Body of pancreas (tissue), 4 donors: Measurements from ENCODE around the gene SLC22A4. TPM values are rescaled to one million over a fixed set of nuclear protein-coding genes. Genes with fewer than 3 reads are reported as not detected.
A peak's percentile ranks its signal among the peaks of the same experiment; 100 is the strongest.

ENCODE experiments used
- ATAC-seq: fragments of 150-250 bp; one replicate; pipeline ENCODE4 v1.9.1; 2016
- DNase-seq, 4 donors: peaks; one replicate each; pipeline ENCODE4 v3.0.0-alpha.2; 2019
- H3K27ac ChIP-seq, 4 donors: fragments of 200-600 bp; sonication (generic); 1 replicate in 3 of 4; 2 replicates in 1 of 4; pipeline versions ENCODE4 v1.5.1 to v1.6.1; 2016 to 2019; ENCODE audit warnings: mild to moderate bottlenecking in 1 of 4, mixed read lengths in 1 of 4, moderate library complexity in 1 of 4
- H3K27me3 ChIP-seq, 2 donors: fragments of 200-600 bp; sonication (generic); one replicate each; pipeline ENCODE4 v1.6.0; 2016; ENCODE audit warnings: mild to moderate bottlenecking in 1 of 2
- H3K36me3 ChIP-seq, 2 donors: fragments of 200-600 bp; sonication (generic); replicated peaks in 1 of 2; 2 replicates each; pipeline ENCODE4 v1.5.1; 2016; ENCODE audit warnings: low read depth in 2 of 2; ENCODE audit not compliant: insufficient read depth in 1 of 2
- H3K4me1 ChIP-seq: fragments of 200-600 bp; sonication (generic); one replicate; pipeline ENCODE4 v1.6.0; 2016
- H3K4me3 ChIP-seq, 2 donors: fragments of 200-600 bp; sonication (generic); 1 replicate in 1 of 2; 2 replicates in 1 of 2; pipeline ENCODE4 v1.5.1; 2016 to 2019
- H3K9me3 ChIP-seq, 3 donors: fragments of 200-600 bp; sonication (generic); 1 replicate in 2 of 3; 2 replicates in 1 of 3; pipeline ENCODE4 v1.5.1; 2016
- POLR2A ChIP-seq, 3 donors: fragments of 450-650 bp; IDR thresholded peaks; one replicate each; pipeline ENCODE4 v1.6.1; 2016; ENCODE audit warnings: antibody characterized with exemption in 3 of 3, mild to moderate bottlenecking in 2 of 3
- WGBS, 2 donors: methylation state at CpG; one replicate each; pipeline ENCODE4 v1.1.5; 2017; 5-methylcytosine and 5-hydroxymethylcytosine counted together
- intact Hi-C: fragments of 100-400 bp; cut with DNase I; formaldehyde crosslinking; loops from one replicate; pipeline ENCODE4 v1.15.1; 2023
- total RNA-seq, 2 donors: library from RNA; depleted of rRNA; stranded (reverse); fragments of >200 nt; gene quantifications; one replicate each; pipeline ENCODE4 v1.1.0, GENCODE V29; 2016
- TF ChIP-seq, protein P1 (sequence below), 7 experiments: fragments of 450-650 bp in 4 of 7; fragments of 200-600 bp in 3 of 7; sonication (generic) in 3 of 7; IDR thresholded peaks; one replicate each; pipeline ENCODE4 v1.5.1; 2016 to 2019; ENCODE audit warnings: antibody characterized with exemption in 7 of 7

SLC22A4 gene
- total RNA-seq, 2 donors from 2014 or later = not detected

DNA sequence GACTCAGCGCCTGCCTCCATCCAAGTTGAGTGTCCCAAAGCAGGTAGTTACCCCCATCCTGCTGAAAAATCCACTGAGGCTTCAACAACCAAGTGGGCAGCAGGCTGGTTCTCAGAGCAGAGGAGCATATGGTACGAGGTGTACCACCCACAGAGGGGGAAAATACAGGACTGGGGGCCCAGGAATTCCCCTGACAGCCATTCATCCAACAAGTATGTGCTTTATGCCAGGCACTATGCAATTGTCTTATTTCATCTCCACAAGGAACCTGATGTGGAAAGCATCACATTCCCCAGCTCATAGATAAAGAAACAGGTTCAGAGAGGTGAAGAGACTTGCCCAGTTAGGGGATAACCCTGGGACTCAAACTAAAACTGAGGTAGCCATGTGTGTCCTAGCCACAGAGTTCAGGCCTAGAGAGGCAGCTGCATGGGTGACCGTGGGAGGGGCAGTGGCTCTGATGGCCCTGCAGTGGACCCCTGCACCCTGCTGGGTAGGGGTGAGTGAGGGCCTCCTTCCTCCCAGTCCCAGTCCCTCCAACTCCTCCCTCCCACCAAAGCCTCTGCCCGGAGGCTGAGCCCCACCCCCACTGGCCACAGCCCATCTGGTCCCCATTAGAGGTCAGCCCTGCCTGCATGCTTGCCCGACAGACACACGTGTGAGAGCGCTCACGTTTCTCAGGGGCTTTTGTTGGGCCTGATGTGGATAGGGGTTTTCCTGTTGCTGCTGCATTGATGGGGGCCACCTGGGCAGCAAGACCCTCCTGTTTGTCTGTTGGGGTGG, 25.2 kb upstream of the SLC22A4 start:
- Histone ChIP-seq H3K4me3 (no peak overlapping the region), H3K27me3 (no peaks in the 10 kb centered on the region), H3K27ac (no peak overlapping the region), H3K9me3 (no peaks in the 10 kb centered on the region), H3K4me1 (peaks cover 26% of the 10 kb centered on the region), H3K36me3 (no peaks in the 10 kb centered on the region)
- intact Hi-C loops = no loop called here
- WGBS, 2 donors = 66 to 67% methylated on average over 2 to 8 of the region's 8 CpGs
- no peak for ATAC-seq
- no peak for DNase-seq
- TF ChIP-seq, protein P1, sequence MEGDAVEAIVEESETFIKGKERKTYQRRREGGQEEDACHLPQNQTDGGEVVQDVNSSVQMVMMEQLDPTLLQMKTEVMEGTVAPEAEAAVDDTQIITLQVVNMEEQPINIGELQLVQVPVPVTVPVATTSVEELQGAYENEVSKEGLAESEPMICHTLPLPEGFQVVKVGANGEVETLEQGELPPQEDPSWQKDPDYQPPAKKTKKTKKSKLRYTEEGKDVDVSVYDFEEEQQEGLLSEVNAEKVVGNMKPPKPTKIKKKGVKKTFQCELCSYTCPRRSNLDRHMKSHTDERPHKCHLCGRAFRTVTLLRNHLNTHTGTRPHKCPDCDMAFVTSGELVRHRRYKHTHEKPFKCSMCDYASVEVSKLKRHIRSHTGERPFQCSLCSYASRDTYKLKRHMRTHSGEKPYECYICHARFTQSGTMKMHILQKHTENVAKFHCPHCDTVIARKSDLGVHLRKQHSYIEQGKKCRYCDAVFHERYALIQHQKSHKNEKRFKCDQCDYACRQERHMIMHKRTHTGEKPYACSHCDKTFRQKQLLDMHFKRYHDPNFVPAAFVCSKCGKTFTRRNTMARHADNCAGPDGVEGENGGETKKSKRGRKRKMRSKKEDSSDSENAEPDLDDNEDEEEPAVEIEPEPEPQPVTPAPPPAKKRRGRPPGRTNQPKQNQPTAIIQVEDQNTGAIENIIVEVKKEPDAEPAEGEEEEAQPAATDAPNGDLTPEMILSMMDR (IDR thresholded peaks at IDR 0.05) = no peak
- no peak for TF ChIP-seq POLR2A (IDR thresholded peaks at IDR 0.05)

DNA sequence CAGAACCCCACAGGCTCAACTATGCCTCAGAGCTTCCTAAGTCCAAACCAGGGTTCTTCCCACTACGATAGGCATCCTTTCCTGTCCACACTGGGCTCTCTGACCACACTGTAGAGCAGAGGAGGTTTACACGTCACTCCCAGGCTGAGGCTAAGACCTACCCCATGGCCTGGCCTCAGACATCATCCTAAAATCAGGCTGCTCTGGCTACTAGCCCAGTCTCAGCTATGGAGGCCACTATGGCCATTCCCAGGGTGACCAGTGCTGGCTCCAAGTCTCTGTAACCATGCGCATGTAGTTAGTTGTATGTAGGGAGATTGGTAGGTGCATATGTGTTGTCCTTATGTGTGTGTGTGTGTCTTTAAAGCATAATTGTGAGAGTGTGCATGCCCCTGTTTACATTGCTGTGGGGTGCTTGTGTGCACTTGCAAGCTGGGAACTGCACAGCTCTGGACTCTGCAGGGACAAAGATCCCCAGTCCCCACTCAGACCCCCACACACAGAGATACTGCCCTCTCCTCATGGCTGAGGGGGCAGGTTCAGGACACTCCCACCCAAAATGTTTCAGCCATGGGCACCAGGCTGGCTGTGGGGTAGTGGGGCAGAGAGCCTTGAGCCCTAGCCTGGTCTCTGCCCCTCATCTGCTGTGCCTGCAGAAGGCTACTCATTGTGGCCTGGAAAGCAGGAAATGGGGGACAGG, 24.4 kb upstream of the SLC22A4 start:
- 93 to 100% methylated on average over 1 to 3 of the region's 3 CpGs for WGBS, 2 donors
- H3K27ac ChIP-seq = no peak overlapping the region

DNA sequence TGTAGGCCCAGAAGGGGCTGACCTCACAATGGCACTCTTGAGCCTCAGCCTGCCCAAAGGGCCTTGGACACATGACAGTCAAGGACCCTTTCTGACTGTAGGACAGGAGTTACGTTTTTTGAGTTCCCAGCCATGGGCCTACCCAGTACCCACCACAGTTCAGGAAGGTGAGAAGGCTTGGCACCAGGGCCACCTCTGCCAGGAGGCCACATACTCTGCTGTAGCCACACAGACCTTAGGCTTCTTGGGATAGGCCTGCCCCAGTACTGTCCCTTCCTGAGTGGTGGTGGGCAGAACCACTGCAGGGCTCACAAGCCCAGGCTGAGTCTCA, 23.9 kb upstream of the SLC22A4 start:
- Histone ChIP-seq H3K36me3 (no peaks in the 10 kb centered on the region), H3K27ac (no peak overlapping the region), H3K4me1 (peaks cover 23% of the 10 kb centered on the region), H3K27me3 (no peaks in the 10 kb centered on the region), H3K4me3 (no peak overlapping the region), H3K9me3 (no peaks in the 10 kb centered on the region)
- TF ChIP-seq, protein P1 (IDR thresholded peaks at IDR 0.05) = no peak
- TF ChIP-seq POLR2A (IDR thresholded peaks at IDR 0.05) = no peak
- intact Hi-C loops = no loop called here
- WGBS, 2 donors = 83 to 100% methylated on average over 1 of the region's 1 CpG
- peak in 1 of 4 donors; percentile 1 for DNase-seq
- ATAC-seq = no peak

More for the DNA sequence above, 24.4 kb upstream of the SLC22A4 start:
- DNase-seq (no peak), ATAC-seq (no peak)
- Histone ChIP-seq H3K9me3 (no peaks in the 10 kb centered on the region), H3K27me3 (no peaks in the 10 kb centered on the region), H3K4me3 (no peak overlapping the region), H3K36me3 (no peaks in the 10 kb centered on the region), H3K4me1 (peaks cover 26% of the 10 kb centered on the region)
- TF ChIP-seq POLR2A (IDR thresholded peaks at IDR 0.05) = no peak
- TF ChIP-seq, protein P1 (IDR thresholded peaks at IDR 0.05) = no peak
- intact Hi-C loops = no loop called here

DNA sequence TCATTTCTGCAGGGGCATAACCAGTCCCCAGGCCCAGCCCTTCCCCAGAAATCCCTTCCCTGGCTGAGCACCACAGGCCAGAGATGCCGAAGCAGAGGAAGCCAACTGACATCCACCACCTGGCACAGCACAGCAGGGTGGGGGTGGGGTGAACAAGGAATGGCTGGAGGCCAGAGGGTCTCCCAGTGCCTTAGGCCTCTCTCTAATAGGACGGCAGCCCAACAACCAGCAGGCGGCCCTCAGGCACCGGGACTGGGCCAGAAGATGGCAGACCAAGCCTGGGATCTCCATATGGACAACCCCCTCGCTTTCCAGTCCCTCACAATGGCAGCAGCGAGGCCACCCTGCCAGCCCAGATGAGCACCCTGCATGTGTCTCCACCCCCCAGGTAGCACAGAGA, 23.5 kb upstream of the SLC22A4 start:
- Histone ChIP-seq H3K4me1 (peaks cover 19% of the 10 kb centered on the region), H3K9me3 (no peaks in the 10 kb centered on the region), H3K27me3 (no peaks in the 10 kb centered on the region), H3K4me3 (no peak overlapping the region), H3K27ac (no peak overlapping the region), H3K36me3 (no peaks in the 10 kb centered on the region)
- no peak for TF ChIP-seq POLR2A (IDR thresholded peaks at IDR 0.05)
- TF ChIP-seq, protein P1 (IDR thresholded peaks at IDR 0.05) = no peak
- 84 to 93% methylated on average over 3 to 6 of the region's 6 CpGs for WGBS, 2 donors
- peak in 1 of 4 donors; percentile 1 for DNase-seq
- intact Hi-C loops = no loop called here
- no peak for ATAC-seq
